ENCODE results near the gene PELI3.

PELI3 gene

DNA sequence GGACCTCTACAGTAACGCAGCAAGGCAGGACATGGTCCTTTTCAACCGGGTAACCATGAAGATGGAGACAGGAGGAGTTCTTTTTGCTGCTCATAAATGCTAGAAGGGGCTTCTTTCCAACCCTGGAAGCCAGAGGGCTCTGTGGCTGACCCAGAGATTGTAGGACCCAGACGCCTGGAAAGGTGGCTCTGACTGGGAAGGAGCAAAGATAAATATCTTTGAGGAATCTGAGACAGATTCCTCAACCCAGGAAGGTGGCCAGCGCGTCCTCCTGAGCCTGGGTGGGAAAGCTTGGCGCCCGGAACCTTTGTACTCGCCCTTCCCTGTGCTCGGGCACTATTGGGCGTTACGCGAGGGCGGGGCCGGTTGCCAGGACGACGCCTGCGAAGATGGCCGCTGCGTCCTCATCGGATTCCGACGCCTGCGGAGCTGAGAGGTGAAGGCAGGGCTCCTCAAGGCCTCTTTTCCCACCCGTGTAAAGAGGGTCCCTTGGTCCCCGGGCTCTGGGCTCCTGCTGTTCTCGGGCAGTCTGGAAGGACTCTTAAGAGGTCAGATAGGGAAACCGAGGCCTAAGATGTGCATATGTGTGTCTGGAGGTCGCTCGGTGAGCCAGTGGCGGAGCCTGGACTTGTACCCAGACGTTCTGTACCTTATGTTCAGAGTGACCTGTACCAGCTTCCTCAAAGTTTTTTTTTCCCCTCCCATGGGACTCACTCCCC, 43.7 kb downstream of the PELI3 start, which contains the start of gene BBS1:
Gene BBS1 (plus strand): TSS at position 365 of the 719 bp plus-strand sequence. CDS start 25 bp downstream, at position 390.
- DNase-seq: peak; percentile 77

DNA sequence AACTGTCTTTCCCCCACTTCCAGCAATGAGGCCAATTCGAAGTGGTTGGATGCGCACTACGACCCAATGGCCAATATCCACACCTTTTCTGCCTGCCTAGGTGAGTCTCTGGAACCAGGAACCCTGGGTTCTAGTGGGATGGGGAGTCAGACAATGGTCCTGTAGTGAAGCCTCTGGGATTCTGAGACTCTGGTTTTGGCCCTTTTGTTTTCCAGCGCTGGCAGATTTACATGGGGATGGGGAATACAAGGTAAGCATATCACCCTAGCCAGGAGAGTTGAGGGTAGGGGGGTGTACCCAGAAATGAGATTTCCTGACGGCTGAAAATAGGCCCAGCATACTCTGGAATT, 44.3 kb downstream of the PELI3 start:
- DNase-seq: no peak

DNA sequence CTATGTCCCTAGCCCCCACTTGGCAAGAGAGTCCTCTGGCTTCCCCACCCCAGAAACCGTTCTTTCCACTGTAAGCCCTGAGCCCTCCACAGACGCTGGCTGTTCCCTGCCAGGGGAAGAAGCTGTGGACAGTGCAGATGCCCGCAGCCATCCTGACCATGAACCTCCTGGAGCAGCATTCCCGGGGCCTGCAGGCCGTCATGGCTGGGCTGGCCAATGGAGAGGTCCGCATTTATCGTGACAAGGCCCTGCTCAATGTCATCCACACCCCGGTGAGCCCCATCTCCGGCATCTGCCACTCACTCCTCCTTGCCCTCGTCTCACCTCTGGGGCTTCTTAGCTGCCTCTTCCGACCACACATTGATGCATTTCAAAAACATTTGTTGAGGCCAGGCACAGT, 56.9 kb downstream of the PELI3 start:
- DNase-seq: no peak

DNA sequence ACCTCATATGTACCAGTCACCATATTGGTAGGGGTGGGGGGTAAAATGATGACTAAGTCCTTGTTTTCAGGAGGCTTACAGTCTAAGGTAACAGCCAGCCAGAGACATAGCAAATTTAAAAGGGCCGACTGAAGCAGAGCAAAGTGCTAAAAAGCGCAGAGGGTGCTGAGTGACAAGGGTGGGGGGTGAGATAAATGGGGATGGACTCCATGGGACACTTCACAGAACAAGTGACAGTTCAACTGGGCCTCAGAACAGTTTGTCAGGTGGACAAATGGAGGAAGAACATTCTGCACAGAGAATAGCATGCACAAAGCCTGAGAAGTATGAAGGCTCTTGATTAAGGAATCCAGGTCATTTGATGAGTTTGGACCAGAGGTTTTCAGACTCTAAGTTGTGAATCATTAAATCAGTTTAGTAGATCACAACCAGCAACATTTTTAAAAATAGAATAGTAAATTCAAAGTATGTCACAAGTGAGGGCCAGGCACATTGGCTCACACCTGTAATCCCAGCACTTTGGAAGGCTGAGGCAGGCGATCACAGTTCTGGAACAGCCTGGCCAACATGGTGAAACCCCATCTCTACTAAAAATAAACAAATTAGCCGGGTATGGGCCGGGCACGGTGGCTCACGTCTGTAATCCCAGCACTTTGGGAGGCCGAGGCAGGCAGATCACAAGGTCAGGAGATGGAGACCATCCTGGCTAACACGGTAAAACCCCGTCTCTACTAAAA, 57.8 kb downstream of the PELI3 start:
- no peak for DNase-seq

Data from HCEC 1CT (cell line).